ENCODE data around the gene RBBP8NL.
A peak's percentile ranks its signal among the peaks of the same experiment; 100 is the strongest.

The RBBP8NL gene

DNA sequence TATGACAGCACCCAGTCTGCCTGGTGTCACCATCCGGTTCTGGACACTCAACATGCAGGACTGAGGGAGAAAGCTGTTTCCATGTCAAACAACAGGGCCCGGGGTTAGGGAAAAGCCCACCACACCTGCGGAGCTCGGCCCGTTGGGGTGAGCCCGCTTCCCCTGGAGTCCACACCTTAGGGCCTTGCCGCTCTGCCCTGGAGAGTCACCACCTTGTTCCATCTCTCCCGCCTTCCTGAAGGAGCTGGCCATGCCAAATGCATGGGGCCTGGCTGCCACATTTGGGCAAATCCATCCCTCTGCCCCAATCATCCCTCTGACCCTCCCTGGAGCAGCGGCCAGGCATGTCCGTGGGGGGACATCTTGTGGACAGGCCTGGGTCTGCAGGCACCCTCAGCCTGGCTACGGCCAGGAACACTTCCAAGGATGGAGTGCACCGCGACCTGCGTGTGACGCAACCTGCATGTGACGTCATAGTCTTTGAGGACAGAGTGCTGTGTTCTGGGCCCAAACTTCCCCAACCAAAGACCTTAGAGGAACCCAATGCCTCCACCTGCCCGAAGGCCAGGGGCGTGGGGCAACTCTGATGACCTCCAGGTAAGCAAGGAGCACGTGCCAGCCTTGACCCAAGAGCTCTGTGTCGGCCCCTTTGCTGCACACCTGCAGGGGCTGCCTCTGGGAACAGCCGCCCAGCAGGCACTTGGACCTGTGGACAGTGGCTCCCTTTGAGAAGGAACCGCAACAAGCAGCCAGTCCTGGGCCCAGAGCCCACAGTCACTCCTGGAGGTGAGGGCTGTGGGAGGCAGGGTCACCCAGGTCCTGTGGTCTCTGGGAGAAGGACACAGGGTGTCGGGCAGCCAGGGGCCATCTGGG is 22.0 kb downstream of the RBBP8NL start:
- Histone ChIP-seq H3K4me1 (ENCODE audit: insufficient read depth, low read length) (peaks cover 45% of the 10 kb centered on the region), H3K36me3 (ENCODE audit: insufficient read depth, low read length) (peaks cover 44% of the 10 kb centered on the region), H3K27me3 (ENCODE audit: insufficient read depth, low read length, poor library complexity) (no peaks in the 10 kb centered on the region), H3K4me2 (ENCODE audit: insufficient read depth, low read length) (peak overlapping the region; percentile 95), H4K20me1 (ENCODE audit: insufficient read depth, low read length) (peaks cover 56% of the 10 kb centered on the region), H3K79me2 (ENCODE audit: insufficient read depth, low read length) (peaks cover 40% of the 10 kb centered on the region), H3K9me3 (ENCODE audit: insufficient read depth, low read length, severe bottlenecking) (no peaks in the 10 kb centered on the region), H3K4me3 (ENCODE audit: low read depth in 1 of 2, low read length in 2 of 2) (peak overlapping the region; percentile 89 to 96; a peak in 3 of 4 replicates), H3K27ac (ENCODE audit: low read length) (no peak overlapping the region), H3K9ac (ENCODE audit: low read depth, low read length) (peak overlapping the region; percentile 98), H2AFZ (ENCODE audit: low read depth, low read length) (no peak overlapping the region)
- TF ChIP-seq CTCF (IDR thresholded peaks at IDR 0.05; ENCODE audit: borderline replicate concordance, extremely low read depth, low read length, poor library complexity, severe bottlenecking), result peak; percentile 41
- no peak for TF ChIP-seq EZH2 (IDR thresholded peaks at IDR 0.05; ENCODE audit: borderline replicate concordance, low read depth, low read length, severe bottlenecking)
- no peak for ATAC-seq (ENCODE audit: insufficient read depth, low read depth)
- no peak for DNase-seq

- no peak overlapping the region for H3K27ac ChIP-seq (ENCODE audit: low read length)
- peak overlapping the region; percentile 95 for H3K4me2 ChIP-seq (ENCODE audit: insufficient read depth, low read length)
- H4K20me1 ChIP-seq (ENCODE audit: insufficient read depth, low read length), result peaks cover 56% of the 10 kb centered on the region
- peaks cover 40% of the 10 kb centered on the region for H3K79me2 ChIP-seq (ENCODE audit: insufficient read depth, low read length)
- no peak for TF ChIP-seq EZH2 (IDR thresholded peaks at IDR 0.05; ENCODE audit: borderline replicate concordance, low read depth, low read length, severe bottlenecking)
- TF ChIP-seq CTCF (IDR thresholded peaks at IDR 0.05; ENCODE audit: borderline replicate concordance, extremely low read depth, low read length, poor library complexity, severe bottlenecking), result peak; percentile 16
- peak overlapping the region; percentile 98; the same call in 1 of the 2 replicates for H3K9ac ChIP-seq (ENCODE audit: low read depth, low read length)
- H3K9me3 ChIP-seq (ENCODE audit: insufficient read depth, low read length, severe bottlenecking), result no peaks in the 10 kb centered on the region
- H3K4me3 ChIP-seq (ENCODE audit: low read depth in 1 of 2, low read length in 2 of 2), result peak overlapping the region in 1 of 2 experiments; percentile 96; a peak in 1 of 4 replicates
- no peaks in the 10 kb centered on the region for H3K27me3 ChIP-seq (ENCODE audit: insufficient read depth, low read length, poor library complexity)
- DNase-seq (no peak), ATAC-seq (ENCODE audit: insufficient read depth, low read depth) (no peak)
- H3K4me1 ChIP-seq (ENCODE audit: insufficient read depth, low read length), result peaks cover 39% of the 10 kb centered on the region
- peaks cover 44% of the 10 kb centered on the region for H3K36me3 ChIP-seq (ENCODE audit: insufficient read depth, low read length)
- H2AFZ ChIP-seq (ENCODE audit: low read depth, low read length), result no peak overlapping the region
Observed at GRCh38 chr20:62404761-62405107, 22.6 kb downstream of the RBBP8NL start.

- H4K20me1 ChIP-seq (ENCODE audit: insufficient read depth, low read length), result peaks cover 56% of the 10 kb centered on the region
- peaks cover 40% of the 10 kb centered on the region for H3K79me2 ChIP-seq (ENCODE audit: insufficient read depth, low read length)
- no peaks in the 10 kb centered on the region for H3K9me3 ChIP-seq (ENCODE audit: insufficient read depth, low read length, severe bottlenecking)
- ATAC-seq (ENCODE audit: insufficient read depth, low read depth), result no peak
- peaks cover 44% of the 10 kb centered on the region for H3K36me3 ChIP-seq (ENCODE audit: insufficient read depth, low read length)
- no peak overlapping the region for H2AFZ ChIP-seq (ENCODE audit: low read depth, low read length)
- H3K4me2 ChIP-seq (ENCODE audit: insufficient read depth, low read length), result peak overlapping the region; percentile 95
- TF ChIP-seq EZH2 (IDR thresholded peaks at IDR 0.05; ENCODE audit: borderline replicate concordance, low read depth, low read length, severe bottlenecking), result no peak
- TF ChIP-seq CTCF (IDR thresholded peaks at IDR 0.05; ENCODE audit: borderline replicate concordance, extremely low read depth, low read length, poor library complexity, severe bottlenecking), result no peak
- H3K9ac ChIP-seq (ENCODE audit: low read depth, low read length), result no peak overlapping the region; the same call in 1 of the 2 replicates
- H3K27me3 ChIP-seq (ENCODE audit: insufficient read depth, low read length, poor library complexity), result no peaks in the 10 kb centered on the region
- H3K27ac ChIP-seq (ENCODE audit: low read length), result no peak overlapping the region; the same call in 1 of the 2 replicates
- no peak overlapping the region for H3K4me3 ChIP-seq (ENCODE audit: low read depth in 1 of 2, low read length in 2 of 2)
- peaks cover 39% of the 10 kb centered on the region for H3K4me1 ChIP-seq (ENCODE audit: insufficient read depth, low read length)
- DNase-seq, result no peak
Observed at GRCh38 chr20:62404112-62404665, 23.1 kb downstream of the RBBP8NL start.

All from DND-41 (cell line).